ENCODE data around the gene TMEM163.
"Not testable (repeated sequence)": the region's sequence is repeated elsewhere in the genome, so short reads cannot be mapped to it uniquely, and the experiment has no call there.

The TMEM163 gene

DNA sequence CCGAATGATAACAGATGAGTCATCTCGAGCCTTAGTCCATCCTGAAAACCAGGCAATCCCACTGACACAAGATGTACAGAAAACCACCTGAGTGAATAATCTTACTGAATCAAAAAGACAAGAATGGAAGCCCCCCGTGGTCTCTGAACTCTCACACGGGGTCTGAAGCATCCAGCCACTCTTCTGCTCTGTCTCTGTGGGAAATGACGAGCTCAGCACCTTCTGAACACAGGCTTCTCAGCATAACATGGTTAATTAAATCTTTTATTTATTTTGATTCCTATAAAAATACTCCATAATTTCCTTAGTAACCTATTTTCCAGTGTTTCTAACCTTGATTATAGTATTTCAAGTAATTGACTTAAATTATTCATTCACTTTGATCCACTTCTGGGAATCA lies 203.7 kb downstream of the TMEM163 start:
- TF ChIP-seq, protein P1, sequence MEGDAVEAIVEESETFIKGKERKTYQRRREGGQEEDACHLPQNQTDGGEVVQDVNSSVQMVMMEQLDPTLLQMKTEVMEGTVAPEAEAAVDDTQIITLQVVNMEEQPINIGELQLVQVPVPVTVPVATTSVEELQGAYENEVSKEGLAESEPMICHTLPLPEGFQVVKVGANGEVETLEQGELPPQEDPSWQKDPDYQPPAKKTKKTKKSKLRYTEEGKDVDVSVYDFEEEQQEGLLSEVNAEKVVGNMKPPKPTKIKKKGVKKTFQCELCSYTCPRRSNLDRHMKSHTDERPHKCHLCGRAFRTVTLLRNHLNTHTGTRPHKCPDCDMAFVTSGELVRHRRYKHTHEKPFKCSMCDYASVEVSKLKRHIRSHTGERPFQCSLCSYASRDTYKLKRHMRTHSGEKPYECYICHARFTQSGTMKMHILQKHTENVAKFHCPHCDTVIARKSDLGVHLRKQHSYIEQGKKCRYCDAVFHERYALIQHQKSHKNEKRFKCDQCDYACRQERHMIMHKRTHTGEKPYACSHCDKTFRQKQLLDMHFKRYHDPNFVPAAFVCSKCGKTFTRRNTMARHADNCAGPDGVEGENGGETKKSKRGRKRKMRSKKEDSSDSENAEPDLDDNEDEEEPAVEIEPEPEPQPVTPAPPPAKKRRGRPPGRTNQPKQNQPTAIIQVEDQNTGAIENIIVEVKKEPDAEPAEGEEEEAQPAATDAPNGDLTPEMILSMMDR (IDR thresholded peaks at IDR 0.05; ENCODE audit: control extremely low read depth, extremely low read depth, low read depth, missing control alignments) = no peak
- POLR2A ChIA-PET = no interaction called here
- no peak for DNase-seq (ENCODE audit: extremely low spot score)
- CTCF ChIA-PET = interaction anchor here (1.9 kb wide), 1 partner anchor 15 kb away, joined by 4 read pairs; no protein-coding TSS in a partner anchor

DNA sequence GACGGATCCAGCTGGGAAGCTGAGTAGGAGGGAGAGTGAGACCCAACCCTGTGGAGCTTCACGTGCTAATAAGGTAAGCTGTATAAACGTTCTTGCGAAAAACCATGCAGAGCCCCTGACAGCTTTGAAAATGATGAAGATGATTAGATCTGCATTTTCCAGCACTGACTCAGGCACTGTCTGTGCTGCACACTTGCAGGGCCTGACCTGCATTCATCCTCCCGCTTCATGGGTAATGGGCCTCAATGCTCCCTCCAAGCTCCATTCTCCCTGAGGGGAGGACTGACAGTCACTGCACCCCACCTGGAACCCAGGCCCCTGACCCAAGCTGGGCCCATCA lies 205.4 kb downstream of the TMEM163 start:
- ChIA-PET POLR2A (no interaction called here), CTCF (interaction anchor here (1.1 to 1.5 kb wide), 2 partner anchors 31 to 62 kb away, joined by 3 read pairs; no protein-coding TSS in a partner anchor)
- TF ChIP-seq, protein P1 (IDR thresholded peaks at IDR 0.05; ENCODE audit: control extremely low read depth, extremely low read depth, low read depth, missing control alignments) = no peak
- DNase-seq (ENCODE audit: extremely low spot score) = no peak

DNA sequence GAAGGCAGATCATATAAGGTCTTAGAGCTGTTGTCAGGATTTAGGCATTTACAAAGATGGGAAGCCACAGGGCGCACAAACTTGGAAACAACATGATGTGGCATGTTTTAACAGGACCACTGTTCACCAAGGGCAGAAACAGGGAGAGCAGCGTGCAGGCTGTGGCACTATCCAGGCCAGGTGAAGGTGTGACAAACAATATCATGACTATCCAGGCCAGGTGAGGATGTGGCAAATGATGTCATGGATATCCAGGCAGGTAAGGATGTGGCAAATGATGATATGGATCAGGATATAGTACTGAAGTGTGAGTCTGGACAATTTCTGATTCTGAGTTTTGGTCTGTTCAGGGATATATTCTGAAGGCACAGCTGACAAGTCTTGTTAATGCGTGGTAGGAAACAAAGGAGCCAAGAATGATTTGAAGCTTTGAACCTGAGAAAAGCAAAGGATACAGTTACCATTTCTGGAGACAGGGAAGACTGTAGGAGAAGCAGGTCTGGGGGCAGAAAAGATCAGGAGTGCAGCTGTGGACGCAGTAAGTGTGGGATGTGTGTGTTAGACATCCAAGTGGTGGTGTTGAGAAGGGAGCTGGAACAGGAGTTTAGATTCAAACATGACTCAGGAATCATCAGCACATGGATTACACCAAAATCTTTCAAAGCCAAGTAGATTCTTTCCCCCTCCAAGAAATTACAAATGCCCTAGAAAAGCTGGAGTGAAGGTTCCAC lies 205.9 kb downstream of the TMEM163 start:
- TF ChIP-seq, protein P1 (IDR thresholded peaks at IDR 0.05; ENCODE audit: control extremely low read depth, extremely low read depth, low read depth, missing control alignments) = no peak
- CTCF ChIA-PET = interaction anchor here (1.1 to 1.5 kb wide), 2 partner anchors 31 to 62 kb away, joined by 3 read pairs; no protein-coding TSS in a partner anchor
- DNase-seq (ENCODE audit: extremely low spot score) = no peak
- POLR2A ChIA-PET = no interaction called here

DNA sequence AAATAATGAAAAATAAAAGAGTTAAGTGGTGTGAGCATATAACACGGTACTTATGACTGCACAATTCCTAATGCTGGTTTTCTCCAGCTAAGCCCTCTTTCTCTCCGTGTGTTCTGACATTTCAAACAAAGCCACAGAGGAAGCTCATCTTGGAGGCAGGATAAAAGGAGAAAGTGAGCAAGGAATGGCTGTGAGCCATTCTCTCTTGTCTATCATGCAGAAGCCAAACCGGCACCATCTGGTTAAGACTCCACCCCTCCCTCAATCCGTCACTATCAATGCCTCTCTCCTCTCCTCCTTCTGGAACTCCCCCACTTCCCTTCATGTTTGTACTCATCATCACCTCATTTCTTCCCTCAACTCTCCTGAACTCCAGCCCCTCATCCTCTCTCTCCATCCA lies 210.4 kb downstream of the TMEM163 start:
- TF ChIP-seq, protein P1 (IDR thresholded peaks at IDR 0.05; ENCODE audit: control extremely low read depth, extremely low read depth, low read depth, missing control alignments) = no peak
- ChIA-PET CTCF (no interaction called here), POLR2A (no interaction called here)
- DNase-seq (ENCODE audit: extremely low spot score) = no peak

DNA sequence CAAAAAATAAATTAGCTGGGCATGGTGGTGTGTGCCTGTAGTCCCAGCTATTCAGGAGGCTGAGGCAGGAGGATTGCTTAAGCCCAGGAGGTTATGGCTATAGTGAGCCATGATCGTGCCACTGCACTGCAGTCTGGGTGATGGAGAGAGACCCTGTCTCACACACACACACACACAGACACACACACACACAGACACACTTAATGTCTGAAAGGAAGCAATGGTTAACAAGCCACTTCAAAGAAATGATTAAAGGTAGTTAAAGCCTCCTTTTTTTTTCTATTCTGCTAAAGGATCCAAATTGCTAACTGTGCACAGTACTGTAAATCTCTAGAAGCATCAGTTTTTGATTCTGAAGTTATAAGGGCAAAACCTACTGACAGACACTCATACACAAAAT lies 211.1 kb downstream of the TMEM163 start:
- ChIA-PET POLR2A (no interaction called here), CTCF (no interaction called here)
- TF ChIP-seq, protein P1 (IDR thresholded peaks at IDR 0.05; ENCODE audit: control extremely low read depth, extremely low read depth, low read depth, missing control alignments) = no peak
- DNase-seq (ENCODE audit: extremely low spot score) = no peak

DNA sequence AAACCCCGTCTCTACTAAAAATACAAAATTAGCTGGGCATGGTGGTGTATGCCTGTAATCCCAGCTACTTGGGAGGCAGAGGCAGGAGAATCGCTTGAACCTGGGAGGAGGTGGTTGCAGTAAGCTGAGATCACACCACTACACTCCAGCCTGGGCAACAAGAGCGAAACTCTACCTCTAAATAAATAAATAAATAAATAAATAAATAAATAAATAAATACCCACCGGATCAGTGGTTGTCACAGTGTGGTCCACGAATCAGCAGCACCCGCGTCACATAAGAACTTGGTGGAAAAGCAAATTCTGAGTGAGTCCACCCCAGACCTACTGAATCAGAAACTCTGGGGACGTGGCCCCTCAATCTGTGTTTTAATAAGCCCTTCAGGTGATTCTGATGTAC lies 211.6 kb downstream of the TMEM163 start:
- CTCF ChIA-PET; POLR2A ChIA-PET; DNase-seq (ENCODE audit: extremely low spot score): not testable (repeated sequence)

DNA sequence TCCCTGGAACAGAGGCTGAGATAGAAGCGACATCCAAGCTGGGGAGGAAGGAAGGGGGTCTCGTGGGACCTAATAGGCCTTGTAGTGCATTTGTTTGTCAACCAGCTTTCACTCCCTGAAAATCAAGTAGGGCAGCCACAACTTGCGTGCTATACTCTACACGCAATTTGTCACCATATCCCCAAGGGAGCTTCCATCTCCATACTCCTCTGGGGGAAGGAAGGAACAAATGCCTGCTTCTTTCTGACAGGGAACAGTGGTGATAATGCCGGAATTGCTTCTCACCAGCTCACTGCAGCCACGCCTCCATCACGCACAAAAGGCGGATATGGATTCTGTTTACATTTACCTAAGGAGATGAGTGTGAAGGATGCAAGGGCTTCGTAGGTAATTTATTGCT lies 213.4 kb downstream of the TMEM163 start:
- ChIA-PET CTCF (interaction anchor here (1.2 to 1.5 kb wide), 2 partner anchors 8 to 19 kb away, joined by 3 to 4 read pairs; no protein-coding TSS in a partner anchor), POLR2A (no interaction called here)
- TF ChIP-seq, protein P1 (IDR thresholded peaks at IDR 0.05; ENCODE audit: control extremely low read depth, extremely low read depth, low read depth, missing control alignments) = no peak
- no peak for DNase-seq (ENCODE audit: extremely low spot score)
